Measurements from ENCODE around the gene IL23R.

DNA sequence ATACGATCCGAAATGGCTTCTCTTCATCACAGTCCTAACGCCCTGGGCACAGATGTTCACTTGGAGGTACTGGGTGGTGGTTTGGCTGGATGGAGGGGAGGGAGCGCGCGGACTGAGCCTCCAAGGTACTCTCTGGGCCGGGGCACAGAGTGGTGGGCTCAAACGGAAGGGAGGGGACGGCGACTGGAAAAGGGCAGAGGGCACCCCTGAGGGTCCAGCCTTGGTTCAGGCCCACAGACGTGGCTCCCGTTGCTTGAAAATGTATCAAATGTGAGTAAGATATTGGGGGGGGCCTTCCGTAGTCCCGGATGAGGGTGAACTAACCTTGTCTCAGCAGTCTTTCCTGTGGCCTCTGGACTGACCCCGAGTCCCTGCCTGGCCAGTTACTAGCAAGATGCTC lies 141.9 kb downstream of the IL23R start:
- TF ChIP-seq CTCF (IDR thresholded peaks at IDR 0.05 in 4 of 5, conservative IDR thresholded peaks at IDR 0.05 in 1 of 5) (no peak), POLR2A (IDR thresholded peaks at IDR 0.05) (no peak)

Measured in gastrocnemius medialis (tissue), 4 donors.